ENCODE data around the gene WDTC1. TPM values are rescaled to one million over a fixed set of nuclear protein-coding genes. Genes with fewer than 3 reads are reported as not detected.

The WDTC1 gene
- polyA plus RNA-seq, 2 of the 4 experiments (the other 2 are of a cell fraction): 3.8 to 6.9 TPM

DNA sequence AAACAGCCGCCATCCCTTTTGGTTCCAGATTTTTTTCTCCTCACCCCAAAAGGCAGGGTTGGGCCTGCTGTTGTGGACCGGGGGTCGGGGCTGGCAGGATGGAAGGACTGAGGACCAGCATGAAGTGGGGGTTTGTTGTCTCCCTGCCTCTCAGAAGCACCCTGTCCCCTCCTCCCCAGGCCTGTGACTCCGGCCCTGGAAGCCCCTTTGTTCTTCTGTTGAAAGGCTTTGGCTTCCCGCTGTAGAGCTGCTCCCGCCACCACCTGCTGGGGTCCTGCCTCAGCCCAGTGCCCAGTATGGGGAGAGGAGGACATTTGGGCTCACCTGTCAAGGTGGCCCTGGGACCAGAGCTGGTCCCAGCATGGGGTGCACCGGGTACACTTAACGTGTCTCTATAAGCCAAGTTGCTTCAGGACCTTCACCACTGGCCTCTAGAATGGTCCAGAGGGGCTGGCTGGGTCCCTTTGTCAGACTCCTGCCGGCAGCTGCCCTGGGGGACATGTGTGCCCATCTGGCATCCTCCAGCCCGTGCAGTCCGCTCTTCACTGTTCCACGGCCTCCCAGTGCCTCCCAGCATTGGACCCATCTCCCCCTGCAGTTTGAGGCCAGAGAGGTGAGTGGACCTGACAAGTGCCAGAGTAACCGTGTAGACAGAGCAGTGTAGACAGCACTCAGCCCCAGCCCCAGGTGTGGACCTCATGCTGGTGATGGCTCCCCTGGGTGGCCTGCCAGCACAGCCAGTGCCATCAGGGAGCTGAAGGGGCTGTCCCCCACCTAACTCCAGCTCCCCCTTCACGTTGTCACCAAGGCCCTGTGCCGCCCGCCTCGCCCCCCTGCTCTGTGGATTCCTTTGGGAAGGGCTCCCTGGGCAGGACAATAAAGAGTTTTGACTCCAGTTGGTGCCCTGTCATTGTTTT, 101.3 kb downstream of the WDTC1 start:
- WGBS (ENCODE audit: missing lambda C conversion rate): 96% methylated on average over 10 of the region's 17 CpGs
- H3K4me1 ChIP-seq: peaks cover 2% of the 10 kb centered on the region; the same call in 2 of the 3 replicates
- POLR2A ChIA-PET: no interaction called here
- H3K9me3 ChIP-seq: no peaks in the 10 kb centered on the region
- no peak for FAIRE-seq
- TF ChIP-seq ESRRA (IDR thresholded peaks at IDR 0.05; ENCODE audit: borderline replicate concordance, low read length) (no peak), FOSB (CRISPR knock-in tag; IDR thresholded peaks at IDR 0.05) (no peak), HOXB13 (CRISPR knock-in tag; IDR thresholded peaks at IDR 0.05; ENCODE audit: low read depth) (no peak), TP53 (CRISPR knock-in tag; IDR thresholded peaks at IDR 0.05) (no peak), FOXS1 (CRISPR knock-in tag; IDR thresholded peaks at IDR 0.05) (no peak), GATA3 (IDR thresholded peaks at IDR 0.05; ENCODE audit: borderline replicate concordance) (no peak), HDAC2 (IDR thresholded peaks at IDR 0.05) (no peak), HOXB5 (CRISPR knock-in tag; IDR thresholded peaks at IDR 0.05) (no peak), NR3C1 (IDR thresholded peaks at IDR 0.05) (no peak), KDM1A (IDR thresholded peaks at IDR 0.05; ENCODE audit: low read depth) (no peak), MAFK (IDR thresholded peaks at IDR 0.05; ENCODE audit: partially characterized antibody) (no peak), NPAS2 (CRISPR knock-in tag; IDR thresholded peaks at IDR 0.05; ENCODE audit: borderline replicate concordance) (no peak)
- TF ChIP-seq, protein P1, sequence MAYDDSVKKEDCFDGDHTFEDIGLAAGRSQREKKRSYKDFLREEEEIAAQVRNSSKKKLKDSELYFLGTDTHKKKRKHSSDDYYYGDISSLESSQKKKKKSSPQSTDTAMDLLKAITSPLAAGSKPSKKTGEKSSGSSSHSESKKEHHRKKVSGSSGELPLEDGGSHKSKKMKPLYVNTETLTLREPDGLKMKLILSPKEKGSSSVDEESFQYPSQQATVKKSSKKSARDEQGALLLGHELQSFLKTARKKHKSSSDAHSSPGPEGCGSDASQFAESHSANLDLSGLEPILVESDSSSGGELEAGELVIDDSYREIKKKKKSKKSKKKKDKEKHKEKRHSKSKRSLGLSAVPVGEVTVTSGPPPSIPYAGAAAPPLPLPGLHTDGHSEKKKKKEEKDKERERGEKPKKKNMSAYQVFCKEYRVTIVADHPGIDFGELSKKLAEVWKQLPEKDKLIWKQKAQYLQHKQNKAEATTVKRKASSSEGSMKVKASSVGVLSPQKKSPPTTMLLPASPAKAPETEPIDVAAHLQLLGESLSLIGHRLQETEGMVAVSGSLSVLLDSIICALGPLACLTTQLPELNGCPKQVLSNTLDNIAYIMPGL (CRISPR knock-in tag; IDR thresholded peaks at IDR 0.05; ENCODE audit: borderline replicate concordance): no peak
- TF ChIP-seq, protein P2, sequence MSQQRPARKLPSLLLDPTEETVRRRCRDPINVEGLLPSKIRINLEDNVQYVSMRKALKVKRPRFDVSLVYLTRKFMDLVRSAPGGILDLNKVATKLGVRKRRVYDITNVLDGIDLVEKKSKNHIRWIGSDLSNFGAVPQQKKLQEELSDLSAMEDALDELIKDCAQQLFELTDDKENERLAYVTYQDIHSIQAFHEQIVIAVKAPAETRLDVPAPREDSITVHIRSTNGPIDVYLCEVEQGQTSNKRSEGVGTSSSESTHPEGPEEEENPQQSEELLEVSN (IDR thresholded peaks at IDR 0.05; ENCODE audit: borderline replicate concordance, low read depth): no peak
- TF ChIP-seq, protein P3, sequence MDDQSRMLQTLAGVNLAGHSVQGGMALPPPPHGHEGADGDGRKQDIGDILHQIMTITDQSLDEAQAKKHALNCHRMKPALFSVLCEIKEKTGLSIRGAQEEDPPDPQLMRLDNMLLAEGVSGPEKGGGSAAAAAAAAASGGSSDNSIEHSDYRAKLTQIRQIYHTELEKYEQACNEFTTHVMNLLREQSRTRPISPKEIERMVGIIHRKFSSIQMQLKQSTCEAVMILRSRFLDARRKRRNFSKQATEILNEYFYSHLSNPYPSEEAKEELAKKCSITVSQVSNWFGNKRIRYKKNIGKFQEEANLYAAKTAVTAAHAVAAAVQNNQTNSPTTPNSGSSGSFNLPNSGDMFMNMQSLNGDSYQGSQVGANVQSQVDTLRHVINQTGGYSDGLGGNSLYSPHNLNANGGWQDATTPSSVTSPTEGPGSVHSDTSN (IDR thresholded peaks at IDR 0.05): no peak
- TF ChIP-seq, protein P4, sequence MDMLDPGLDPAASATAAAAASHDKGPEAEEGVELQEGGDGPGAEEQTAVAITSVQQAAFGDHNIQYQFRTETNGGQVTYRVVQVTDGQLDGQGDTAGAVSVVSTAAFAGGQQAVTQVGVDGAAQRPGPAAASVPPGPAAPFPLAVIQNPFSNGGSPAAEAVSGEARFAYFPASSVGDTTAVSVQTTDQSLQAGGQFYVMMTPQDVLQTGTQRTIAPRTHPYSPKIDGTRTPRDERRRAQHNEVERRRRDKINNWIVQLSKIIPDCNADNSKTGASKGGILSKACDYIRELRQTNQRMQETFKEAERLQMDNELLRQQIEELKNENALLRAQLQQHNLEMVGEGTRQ (IDR thresholded peaks at IDR 0.05): no peak
- no peak overlapping the region for H3K4me2 ChIP-seq
- no peak overlapping the region for H3K27ac ChIP-seq
- no peak for ATAC-seq
- CTCF ChIA-PET: interaction anchor here (0.8 to 11.8 kb wide), 7 partner anchors 9 to 39 kb away, joined by 3 to 134 read pairs (median 3); partner anchors contain the start of gene MAP3K6
- H3K4me3 ChIP-seq: no peak overlapping the region
- no peak for DNase-seq (ENCODE audit: low read depth in 1 of 2, low spot score in 1 of 2)

DNA sequence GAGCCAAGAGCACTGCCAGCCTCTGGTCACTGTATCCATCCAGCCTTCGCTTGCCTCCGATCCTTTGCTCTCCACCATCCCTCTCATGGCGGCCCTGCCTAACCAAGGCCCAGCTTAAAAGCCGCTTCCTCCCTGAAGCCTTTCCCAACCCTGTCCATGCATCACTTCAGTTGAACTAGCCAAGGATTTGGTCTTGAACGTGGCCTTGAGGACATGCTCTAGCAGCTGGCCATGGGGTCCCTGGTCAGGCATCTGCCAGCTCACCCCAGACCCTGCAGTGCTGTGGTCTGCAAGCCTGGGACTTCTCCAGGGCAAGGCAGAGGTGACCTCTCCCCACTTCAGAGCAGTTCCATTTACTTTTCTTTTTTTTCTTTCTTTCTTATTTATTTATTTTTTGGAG, 102.3 kb downstream of the WDTC1 start:
- TF ChIP-seq ESRRA (IDR thresholded peaks at IDR 0.05; ENCODE audit: borderline replicate concordance, low read length): no peak
- TF ChIP-seq CHD4 (IDR thresholded peaks at IDR 0.05; ENCODE audit: borderline replicate concordance): no peak
- no peak for TF ChIP-seq NFE2L2 (conservative IDR thresholded peaks at IDR 0.05; ENCODE audit: low read length)
- no peak for TF ChIP-seq EHMT2 (IDR thresholded peaks at IDR 0.05; ENCODE audit: low read depth)
- TF ChIP-seq JUNB (IDR thresholded peaks at IDR 0.05): no peak
- TF ChIP-seq, protein P4 (IDR thresholded peaks at IDR 0.05): no peak
- TF ChIP-seq HEYL (CRISPR knock-in tag; IDR thresholded peaks at IDR 0.05): no peak
- TF ChIP-seq ZC3H11A (IDR thresholded peaks at IDR 0.05): no peak
- TF ChIP-seq MAFK (IDR thresholded peaks at IDR 0.05; ENCODE audit: partially characterized antibody): no peak
- no peak for TF ChIP-seq RFX5 (IDR thresholded peaks at IDR 0.05)
- TF ChIP-seq MYC (IDR thresholded peaks at IDR 0.05; ENCODE audit: borderline replicate concordance, low read length): no peak
- TF ChIP-seq POLR2AphosphoS2 (conservative IDR thresholded peaks at IDR 0.05; ENCODE audit: low read length): no peak
- TF ChIP-seq, protein P5, sequence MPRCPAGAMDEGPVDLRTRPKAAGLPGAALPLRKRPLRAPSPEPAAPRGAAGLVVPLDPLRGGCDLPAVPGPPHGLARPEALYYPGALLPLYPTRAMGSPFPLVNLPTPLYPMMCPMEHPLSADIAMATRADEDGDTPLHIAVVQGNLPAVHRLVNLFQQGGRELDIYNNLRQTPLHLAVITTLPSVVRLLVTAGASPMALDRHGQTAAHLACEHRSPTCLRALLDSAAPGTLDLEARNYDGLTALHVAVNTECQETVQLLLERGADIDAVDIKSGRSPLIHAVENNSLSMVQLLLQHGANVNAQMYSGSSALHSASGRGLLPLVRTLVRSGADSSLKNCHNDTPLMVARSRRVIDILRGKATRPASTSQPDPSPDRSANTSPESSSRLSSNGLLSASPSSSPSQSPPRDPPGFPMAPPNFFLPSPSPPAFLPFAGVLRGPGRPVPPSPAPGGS (IDR thresholded peaks at IDR 0.05): no peak
- TF ChIP-seq, protein P3 (IDR thresholded peaks at IDR 0.05): no peak
- TF ChIP-seq CBX8 (IDR thresholded peaks at IDR 0.05): no peak
- no peak for TF ChIP-seq CEBPB (IDR thresholded peaks at IDR 0.05)
- no peak for FAIRE-seq
- Histone ChIP-seq H3K4me2 (no peak overlapping the region), H3K4me3 (no peak overlapping the region), H3K9me3 (no peaks in the 10 kb centered on the region), H3K4me1 (peaks cover 12% of the 10 kb centered on the region), H3K27ac (no peak overlapping the region)
- no peak for ATAC-seq
- no peak for DNase-seq (ENCODE audit: low read depth in 1 of 2, low spot score in 1 of 2)
- ChIA-PET POLR2A (no interaction called here), CTCF (interaction anchor here (0.8 to 11.8 kb wide), 5 partner anchors 10 to 40 kb away, joined by 3 to 134 read pairs (median 3); partner anchors contain the start of gene MAP3K6)
- 95% methylated on average over 5 of the region's 5 CpGs for WGBS (ENCODE audit: missing lambda C conversion rate)

All from A549 (cell line).